OCI-LY1 (cell line): ENCODE results near the gene TNS3.

Source experiments
- H2AFZ ChIP-seq: fragments of 200-600 bp; sonication (generic), shearing (Covaris generic); 2 replicates; pipeline ENCODE4 v1.6.0; 2014; ENCODE audit warnings: antibody characterized with exemption, mild to moderate bottlenecking, low read length
- H3F3A ChIP-seq: fragments of 200-600 bp; sonication (generic), shearing (Covaris generic); 2 replicates; pipeline ENCODE4 v1.6.0; 2014; ENCODE audit warnings: mild to moderate bottlenecking, antibody characterized with exemption, low read length, moderate library complexity; ENCODE audit not compliant: insufficient read depth
- H3K27ac ChIP-seq: fragments of 200-600 bp; sonication (generic); 2 replicates; pipeline ENCODE4 v1.5.1; 2014; ENCODE audit warnings: low read length, mixed run types, mild to moderate bottlenecking, low read depth; ENCODE audit not compliant: poor library complexity, severe bottlenecking
- H3K27me3 ChIP-seq: fragments of 200-600 bp; sonication (generic); 2 replicates; pipeline ENCODE4 v1.6.0; 2014; ENCODE audit warnings: antibody characterized with exemption, mild to moderate bottlenecking, low read length, moderate library complexity; ENCODE audit not compliant: insufficient read depth
- H3K36me3 ChIP-seq: fragments of 200-600 bp; sonication (generic); 2 replicates; pipeline ENCODE4 v1.6.1; 2014; ENCODE audit warnings: mild to moderate bottlenecking, antibody characterized with exemption, low read length, moderate library complexity, mixed read lengths; ENCODE audit not compliant: insufficient read depth
- H3K4me1 ChIP-seq: fragments of 200-600 bp; sonication (generic); 2 replicates; pipeline ENCODE4 v1.5.1; 2014; ENCODE audit warnings: mild to moderate bottlenecking, low read length, moderate library complexity; ENCODE audit not compliant: insufficient read depth, severe bottlenecking
- H3K4me2 ChIP-seq: fragments of 200-600 bp; sonication (generic), shearing (Covaris generic); 2 replicates; pipeline ENCODE4 v1.6.1; 2014; ENCODE audit warnings: low read length
- H3K4me3 ChIP-seq: fragments of 200-600 bp; sonication (generic); 2 replicates; pipeline ENCODE4 v1.5.1; 2014; ENCODE audit warnings: low read length, low read depth, mild to moderate bottlenecking, mixed read lengths; ENCODE audit not compliant: poor library complexity, severe bottlenecking
- H3K79me2 ChIP-seq: fragments of 200-600 bp; shearing (Covaris generic); 2 replicates; pipeline ENCODE4 v1.6.1; 2016; ENCODE audit warnings: mixed run types, low read length, mixed read lengths; ENCODE audit not compliant: insufficient read depth
- H3K9ac ChIP-seq: fragments of 200-600 bp; sonication (generic), shearing (Covaris generic); 2 replicates; pipeline ENCODE4 v1.6.1; 2014; ENCODE audit warnings: mild to moderate bottlenecking, low read length, mixed read lengths
- H3K9me2 ChIP-seq: fragments of 200-600 bp; sonication (generic), shearing (Covaris generic); 2 replicates; pipeline ENCODE4 v1.6.1; 2014; ENCODE audit warnings: low read depth, mild to moderate bottlenecking, low read length, mixed read lengths
- H3K9me3 ChIP-seq: fragments of 200-600 bp; shearing (Covaris generic); 2 replicates; pipeline ENCODE4 v1.6.1; 2014; ENCODE audit warnings: low read length, mixed read lengths
- H4K20me1 ChIP-seq: fragments of 200-600 bp; sonication (generic), shearing (Covaris generic); 2 replicates; pipeline ENCODE4 v1.6.0; 2016; ENCODE audit warnings: mild to moderate bottlenecking, low read length; ENCODE audit not compliant: insufficient read depth
- EZH2 ChIP-seq: fragments of 200-600 bp; sonication (generic), shearing (Covaris generic); IDR thresholded peaks from 2 replicates; pipeline ENCODE4 v1.8.0; 2017; ENCODE audit warnings: borderline replicate concordance, mixed run types, mild to moderate bottlenecking, antibody characterized with exemption, low read length, moderate library complexity, mixed read lengths
- TF ChIP-seq, protein P1 (sequence below): fragments of 200-600 bp; sonication (generic), shearing (Covaris generic); IDR thresholded peaks from 2 replicates; pipeline ENCODE4 v1.5.1; 2017; ENCODE audit warnings: mild to moderate bottlenecking, antibody characterized with exemption, low read length, moderate library complexity, mixed read lengths

Gene TNS3

GRCh38 chr7:47383696-47384445 lies 198.0 kb downstream of the TNS3 start:
- Histone ChIP-seq H3K36me3 (peaks cover 88% of the 10 kb centered on the region; the same call in 1 of the 2 replicates), H3K9me2 (no peaks in the 10 kb centered on the region), H3K9ac (no peak overlapping the region), H3F3A (no peaks in the 10 kb centered on the region), H4K20me1 (no peaks in the 10 kb centered on the region), H3K9me3 (no peaks in the 10 kb centered on the region), H3K4me3 (no peak overlapping the region), H3K27me3 (no peaks in the 10 kb centered on the region), H3K4me2 (no peak overlapping the region), H3K4me1 (no peaks in the 10 kb centered on the region), H3K27ac (no peak overlapping the region), H3K79me2 (no peaks in the 10 kb centered on the region), H2AFZ (no peak overlapping the region)
- no peak for TF ChIP-seq EZH2
- TF ChIP-seq, protein P1, sequence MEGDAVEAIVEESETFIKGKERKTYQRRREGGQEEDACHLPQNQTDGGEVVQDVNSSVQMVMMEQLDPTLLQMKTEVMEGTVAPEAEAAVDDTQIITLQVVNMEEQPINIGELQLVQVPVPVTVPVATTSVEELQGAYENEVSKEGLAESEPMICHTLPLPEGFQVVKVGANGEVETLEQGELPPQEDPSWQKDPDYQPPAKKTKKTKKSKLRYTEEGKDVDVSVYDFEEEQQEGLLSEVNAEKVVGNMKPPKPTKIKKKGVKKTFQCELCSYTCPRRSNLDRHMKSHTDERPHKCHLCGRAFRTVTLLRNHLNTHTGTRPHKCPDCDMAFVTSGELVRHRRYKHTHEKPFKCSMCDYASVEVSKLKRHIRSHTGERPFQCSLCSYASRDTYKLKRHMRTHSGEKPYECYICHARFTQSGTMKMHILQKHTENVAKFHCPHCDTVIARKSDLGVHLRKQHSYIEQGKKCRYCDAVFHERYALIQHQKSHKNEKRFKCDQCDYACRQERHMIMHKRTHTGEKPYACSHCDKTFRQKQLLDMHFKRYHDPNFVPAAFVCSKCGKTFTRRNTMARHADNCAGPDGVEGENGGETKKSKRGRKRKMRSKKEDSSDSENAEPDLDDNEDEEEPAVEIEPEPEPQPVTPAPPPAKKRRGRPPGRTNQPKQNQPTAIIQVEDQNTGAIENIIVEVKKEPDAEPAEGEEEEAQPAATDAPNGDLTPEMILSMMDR = no peak

GRCh38 chr7:47383072-47383471 lies 198.8 kb downstream of the TNS3 start:
- no peak for TF ChIP-seq EZH2
- TF ChIP-seq, protein P1 = no peak
- Histone ChIP-seq H3K79me2 (no peaks in the 10 kb centered on the region), H3K27ac (no peak overlapping the region), H3K4me2 (no peak overlapping the region), H3K27me3 (no peaks in the 10 kb centered on the region), H2AFZ (no peak overlapping the region), H3F3A (no peaks in the 10 kb centered on the region), H3K9ac (no peak overlapping the region), H3K4me3 (no peak overlapping the region), H3K36me3 (peaks cover 90% of the 10 kb centered on the region; the same call in 1 of the 2 replicates), H4K20me1 (no peaks in the 10 kb centered on the region), H3K9me2 (no peaks in the 10 kb centered on the region), H3K9me3 (no peaks in the 10 kb centered on the region), H3K4me1 (no peaks in the 10 kb centered on the region)

DNA sequence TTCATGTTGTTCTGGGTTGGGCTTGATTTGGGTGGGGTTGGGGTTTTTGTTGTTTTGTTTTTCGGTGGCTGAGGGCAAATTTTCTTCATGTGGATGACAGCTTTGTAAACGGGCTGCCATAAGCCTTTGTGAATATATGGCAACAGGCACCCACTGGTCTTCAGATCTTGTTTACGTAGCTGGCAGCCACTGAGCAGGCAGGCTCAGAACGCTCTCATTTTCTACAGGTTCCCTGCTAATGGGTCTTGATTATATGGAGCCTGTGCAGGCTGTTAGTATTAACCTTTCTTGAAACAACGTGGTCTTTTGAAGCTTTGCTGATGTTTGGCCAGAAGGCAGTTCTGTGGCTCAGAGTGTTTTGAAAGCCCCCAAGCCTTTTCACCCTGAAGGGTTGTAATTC lies 199.7 kb downstream of the TNS3 start:
- H4K20me1 ChIP-seq = no peaks in the 10 kb centered on the region
- no peaks in the 10 kb centered on the region for H3K4me1 ChIP-seq
- no peaks in the 10 kb centered on the region for H3K9me3 ChIP-seq
- H3K9me2 ChIP-seq = no peaks in the 10 kb centered on the region
- H3K79me2 ChIP-seq = no peaks in the 10 kb centered on the region
- no peak overlapping the region for H3K4me3 ChIP-seq
- H3K27ac ChIP-seq = no peak overlapping the region
- H3F3A ChIP-seq = no peaks in the 10 kb centered on the region
- H3K4me2 ChIP-seq = no peak overlapping the region
- peaks cover 90% of the 10 kb centered on the region for H3K36me3 ChIP-seq
- no peaks in the 10 kb centered on the region for H3K27me3 ChIP-seq
- no peak for TF ChIP-seq EZH2
- TF ChIP-seq, protein P1 = no peak
- H2AFZ ChIP-seq = no peak overlapping the region
- no peak overlapping the region for H3K9ac ChIP-seq
